Activated naive CD4-positive, alpha-beta T cell treated with Interleukin-2 at 50 U/mL for 16 hours (primary cell): ENCODE data around the gene PCBP3.
A peak's percentile ranks its signal among the peaks of the same experiment; 100 is the strongest.
"Not testable (repeated sequence)": the region's sequence is repeated elsewhere in the genome, so short reads cannot be mapped to it uniquely, and the experiment has no call there.

Experiments used
- DNase-seq: peaks from one replicate; pipeline ENCODE4 v3.0.0-alpha.2; 2020

Gene PCBP3

GRCh38 chr21:45975020-45975666 is 331.6 kb downstream of the PCBP3 start:
- no peak for DNase-seq

DNA sequence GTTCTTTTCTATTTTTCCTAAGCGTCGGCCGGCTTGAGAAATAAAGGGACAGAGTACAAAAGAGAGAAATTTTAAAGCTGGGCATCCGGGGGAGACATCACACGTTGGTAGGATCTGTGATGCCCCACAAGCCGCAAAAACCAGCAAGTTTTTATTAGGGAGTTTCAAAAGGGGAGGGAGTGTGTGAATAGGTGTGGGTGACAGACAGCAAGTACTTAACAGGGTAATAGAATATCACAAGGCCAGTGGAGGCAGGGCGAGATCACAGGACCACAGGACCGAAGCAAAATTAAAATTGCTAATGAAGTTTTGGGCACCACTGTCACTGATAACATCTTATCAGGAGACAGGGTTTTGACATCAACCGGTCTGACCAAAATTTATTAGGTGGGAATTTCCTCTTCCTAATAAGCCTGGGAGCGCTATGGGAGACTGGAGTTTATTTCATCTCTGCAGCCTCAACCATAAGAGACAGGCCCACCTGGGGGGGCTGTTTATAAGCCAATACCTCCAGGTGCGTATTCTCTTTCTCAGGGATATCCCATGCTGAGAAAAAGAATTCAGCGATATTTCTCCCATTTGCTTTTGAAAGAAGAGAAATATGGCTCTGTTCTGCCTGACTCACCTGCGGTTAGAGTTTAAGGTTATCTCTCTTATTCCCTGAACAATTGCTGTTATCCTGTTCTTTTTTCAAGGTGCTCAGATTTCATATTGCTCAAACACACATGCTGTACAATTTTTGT is 332.3 kb downstream of the PCBP3 start:
- DNase-seq = not testable (repeated sequence)

- DNase-seq = no peak
Measured at GRCh38 chr21:45976701-45977311, 333.3 kb downstream of the PCBP3 start.

DNA sequence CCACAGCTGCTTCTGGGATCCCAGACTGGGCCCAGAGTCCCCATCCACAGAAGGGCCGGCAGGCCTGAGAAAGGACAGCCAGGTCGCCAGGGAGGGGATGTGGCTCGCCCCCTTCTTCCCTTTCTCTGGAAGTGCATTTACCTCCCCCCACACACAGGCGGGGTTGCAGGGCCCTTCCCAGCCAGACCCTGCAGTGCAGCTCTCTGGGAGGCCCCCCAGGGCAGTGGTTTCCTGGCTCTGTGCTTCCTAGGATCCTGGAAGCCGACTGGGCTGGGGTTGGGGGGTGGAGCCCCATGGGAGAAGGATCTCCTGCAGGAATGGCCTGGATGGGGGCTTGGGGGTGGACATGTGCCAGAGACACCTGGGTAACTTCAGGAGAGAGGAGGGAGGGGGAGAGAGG is 333.9 kb downstream of the PCBP3 start:
- no peak for DNase-seq

GRCh38 chr21:45979141-45979631 is 335.7 kb downstream of the PCBP3 start:
- DNase-seq = no peak

DNA sequence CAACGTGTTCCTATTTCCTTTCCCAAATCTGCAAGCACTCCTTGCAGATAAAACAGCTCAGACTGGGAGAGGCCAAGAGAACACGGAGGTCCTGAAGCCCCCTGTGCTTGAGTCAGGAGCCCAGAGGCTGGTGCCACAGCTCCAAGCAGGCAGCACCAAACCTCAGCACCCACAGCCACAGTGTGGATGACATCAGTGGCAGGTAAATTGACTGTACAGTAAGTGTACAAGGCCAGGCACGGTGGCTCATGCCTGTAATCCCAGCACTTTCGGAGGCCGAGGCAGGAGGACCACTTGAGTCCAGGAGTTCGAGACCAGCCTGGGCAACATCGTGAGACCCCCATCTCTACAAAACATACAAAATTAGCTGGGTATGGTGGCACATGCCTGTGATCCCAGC is 336.1 kb downstream of the PCBP3 start:
- no peak for DNase-seq

GRCh38 chr21:45980271-45980670 is 336.7 kb downstream of the PCBP3 start:
- no peak for DNase-seq

GRCh38 chr21:45980697-45981096 is 337.2 kb downstream of the PCBP3 start:
- DNase-seq = no peak

DNA sequence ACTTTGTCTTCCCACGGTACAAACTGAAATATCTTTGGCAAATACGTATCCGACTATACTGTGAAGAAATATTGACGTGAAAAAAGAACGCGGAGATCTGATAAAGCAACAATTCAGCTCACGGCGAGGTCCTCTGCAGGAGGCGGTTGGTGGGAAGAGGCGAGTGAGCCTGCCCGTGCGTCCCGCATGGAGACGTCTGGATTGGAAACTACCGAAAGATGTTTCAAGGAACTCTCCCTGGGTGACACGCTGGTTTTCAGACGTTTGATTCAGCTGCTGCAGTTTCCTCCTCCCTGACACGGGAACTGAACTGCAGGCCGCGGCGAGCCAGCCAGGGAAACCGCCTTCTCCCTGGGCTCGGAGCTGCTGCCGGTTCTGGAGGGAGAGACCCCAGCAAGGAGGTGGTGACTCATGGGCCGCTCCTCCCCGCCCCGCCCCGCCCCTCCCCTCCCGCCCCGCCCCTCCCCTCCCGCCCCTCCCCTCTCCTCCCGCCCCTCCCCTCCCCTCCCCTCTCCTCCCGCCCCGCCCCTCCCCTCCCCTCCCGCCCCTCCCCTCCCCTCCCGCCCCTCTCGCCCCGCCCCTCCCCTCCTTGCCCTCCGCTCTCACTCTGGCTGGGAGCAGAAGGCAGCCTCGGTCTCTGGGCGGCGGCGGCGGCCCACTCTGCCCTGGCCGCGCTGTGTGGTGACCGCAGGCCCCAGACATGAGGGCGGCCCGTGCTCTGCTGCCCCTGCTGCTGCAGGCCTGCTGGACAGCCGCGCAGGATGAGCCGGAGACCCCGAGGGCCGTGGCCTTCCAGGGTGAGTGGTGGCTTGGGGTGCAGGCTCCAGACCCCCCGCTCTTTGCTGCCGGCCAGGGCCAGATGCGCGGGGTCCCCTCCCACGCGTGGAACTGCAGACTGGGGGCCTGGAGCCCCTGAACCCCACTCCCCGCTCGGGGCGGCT is 337.9 kb downstream of the PCBP3 start, which contains the start of gene COL6A1:
Gene COL6A1 (plus strand): TSS at position 620 of the 941 bp plus-strand sequence. CDS start 81 bp downstream, at position 701.
- DNase-seq = peak; percentile 54

GRCh38 chr21:45982092-45982757 is 338.7 kb downstream of the PCBP3 start:
- DNase-seq = no peak

- no peak for DNase-seq
Measured at GRCh38 chr21:45982758-45983648, 339.5 kb downstream of the PCBP3 start.

- DNase-seq = no peak
Measured at GRCh38 chr21:45983649-45983965, 340.1 kb downstream of the PCBP3 start.

GRCh38 chr21:45983981-45984551 is 340.5 kb downstream of the PCBP3 start:
- no peak for DNase-seq

DNA sequence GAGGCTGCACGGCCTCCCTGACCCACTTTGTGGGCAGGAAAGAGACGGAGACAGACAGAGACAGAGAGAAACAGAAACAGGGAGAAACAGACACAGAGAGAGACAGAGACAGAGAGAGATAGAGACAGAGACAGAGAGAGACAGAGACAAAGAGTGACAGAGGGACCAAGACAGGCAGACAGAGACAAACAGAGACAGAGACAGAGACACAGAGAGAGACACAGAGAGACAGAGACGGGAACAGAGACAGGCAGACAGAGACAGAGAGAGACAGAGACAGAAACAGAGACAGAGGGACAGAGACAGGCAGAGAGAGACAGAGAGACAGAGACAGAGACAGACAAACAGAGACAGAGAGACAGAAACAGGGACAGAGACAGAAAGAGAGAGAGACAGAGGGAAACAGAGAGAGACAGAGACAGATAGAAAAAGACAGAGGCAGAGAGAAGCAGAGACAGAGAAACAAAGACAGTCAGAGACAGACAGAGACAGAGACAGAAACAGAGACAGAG is 341.1 kb downstream of the PCBP3 start:
- DNase-seq = no peak

- no peak for DNase-seq
Measured at GRCh38 chr21:45985471-45986315, 342.2 kb downstream of the PCBP3 start.

DNA sequence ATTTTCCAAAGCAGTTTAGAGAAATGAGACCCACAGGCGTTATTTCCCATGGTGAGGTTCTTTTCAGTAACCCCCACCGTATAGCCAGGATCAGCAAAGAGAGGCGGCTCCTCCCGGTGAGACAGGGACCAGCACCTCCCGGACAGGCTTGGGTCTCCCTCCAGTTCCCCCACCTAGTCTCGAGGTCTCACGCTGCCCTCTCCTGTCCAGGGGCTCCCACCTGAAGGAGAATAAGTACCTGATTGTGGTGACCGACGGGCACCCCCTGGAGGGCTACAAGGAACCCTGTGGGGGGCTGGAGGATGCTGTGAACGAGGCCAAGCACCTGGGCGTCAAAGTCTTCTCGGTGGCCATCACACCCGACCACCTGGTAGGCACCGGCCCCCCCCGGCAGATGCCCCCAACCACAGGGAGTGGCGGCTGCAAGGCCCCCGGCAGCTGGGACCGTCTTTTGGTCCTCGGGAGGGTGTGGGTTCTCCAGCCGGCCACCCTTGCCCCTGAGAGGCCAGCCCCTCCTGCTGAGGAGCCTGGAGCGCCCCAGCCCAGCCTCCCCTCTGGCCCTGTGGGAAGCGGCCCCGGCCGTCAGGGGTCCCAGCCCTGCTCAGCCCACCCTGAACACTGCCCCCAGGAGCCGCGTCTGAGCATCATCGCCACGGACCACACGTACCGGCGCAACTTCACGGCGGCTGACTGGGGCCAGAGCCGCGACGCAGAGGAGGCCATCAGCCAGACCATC is 343.0 kb downstream of the PCBP3 start:
- DNase-seq = no peak

- no peak for DNase-seq
Measured at GRCh38 chr21:45987121-45987711, 343.7 kb downstream of the PCBP3 start.
